A673 (cell line): ENCODE results near the gene TTC28. TPM values are rescaled to one million over a fixed set of nuclear protein-coding genes. Genes with fewer than 3 reads are reported as not detected.

ENCODE experiments used
- BruUV-seq: library from RNA; stranded (reverse); fragments of 400-500 nt; replicated peaks from 2 replicates; lab custom pipeline; 2021; lab: Mats Ljungman, UMichigan
- CTCF ChIA-PET: fragments of 300-600 bp; sonication (Branson Sonifier 250); formaldehyde crosslinking; loops from one replicate; lab custom pipeline; 2022; ENCODE audit warnings: antibody characterized with exemption; lab: Charles Lee
- POLR2A ChIA-PET: fragments of 300-600 bp; sonication (Branson Sonifier 250); formaldehyde crosslinking; loops from one replicate; lab custom pipeline; 2022; ENCODE audit warnings: antibody characterized with exemption; ENCODE audit not compliant: low non-redundant PET; lab: Charles Lee
- DNase-seq: peaks from one replicate; pipeline ENCODE4 v3.0.0-alpha.2; 2015; ENCODE audit warnings: low spot score
- H3K27ac ChIP-seq: fragments of 200-600 bp; sonication (generic); 2 replicates; pipeline ENCODE4 v1.5.1; 2016; ENCODE audit warnings: mixed run types, low read depth, mild to moderate bottlenecking, mixed read lengths, antibody characterized with exemption, low read length; ENCODE audit not compliant: poor library complexity, severe bottlenecking
- H3K27me3 ChIP-seq: fragments of 200-600 bp; sonication (generic); replicated peaks from 2 replicates; pipeline ENCODE4 v1.6.1; 2017; ENCODE audit warnings: mixed run types, low read depth, mild to moderate bottlenecking, mixed read lengths, antibody characterized with exemption, low read length; ENCODE audit not compliant: insufficient read depth, poor library complexity
- H3K36me3 ChIP-seq: fragments of 200-600 bp; sonication (generic); 2 replicates; pipeline ENCODE4 v1.6.1; 2016; ENCODE audit warnings: mixed run types, mild to moderate bottlenecking, mixed read lengths, antibody characterized with exemption, low read length; ENCODE audit not compliant: insufficient read depth, poor library complexity, severe bottlenecking
- H3K4me1 ChIP-seq: fragments of 200-600 bp; sonication (generic); 2 replicates; pipeline ENCODE4 v1.6.1; 2017; ENCODE audit warnings: mixed run types, mild to moderate bottlenecking, mixed read lengths, antibody characterized with exemption, low read length; ENCODE audit not compliant: insufficient read depth, poor library complexity, severe bottlenecking
- H3K4me3 ChIP-seq: fragments of 200-600 bp; sonication (generic); 2 replicates; pipeline ENCODE4 v1.5.1; 2016; ENCODE audit warnings: low read depth, mixed run types, mild to moderate bottlenecking, mixed read lengths, low read length; ENCODE audit not compliant: poor library complexity, severe bottlenecking
- H3K9me3 ChIP-seq: fragments of 200-600 bp; sonication (generic); 2 replicates; pipeline ENCODE4 v1.6.1; 2016; ENCODE audit warnings: mixed run types, low read depth, mild to moderate bottlenecking, mixed read lengths, antibody characterized with exemption, low read length; ENCODE audit not compliant: poor library complexity, severe bottlenecking
- EZH2 ChIP-seq: fragments of 200-600 bp; sonication (generic); IDR thresholded peaks from 2 replicates; pipeline ENCODE4 v1.6.1; 2017; ENCODE audit warnings: borderline replicate concordance, low read depth, mild to moderate bottlenecking, mixed read lengths, antibody characterized with exemption, low read length; ENCODE audit not compliant: poor library complexity, severe bottlenecking
- intact Hi-C: fragments of 100-400 bp; cut with micrococcal nuclease; formaldehyde crosslinking; loops from one replicate; pipeline ENCODE4 v1.10.0; 2022; ENCODE audit not compliant: unreplicated experiment
- total RNA-seq: library from RNA; stranded (reverse); gene quantifications from 2 replicates; pipeline ENCODE4 v1.2.3, GENCODE V29; 2021
- TF ChIP-seq, protein P1 (sequence below): fragments of 300-800, 200-600 bp; sonication (generic); conservative IDR thresholded peaks from 2 replicates; pipeline ENCODE4 v1.5.1; 2017; ENCODE audit warnings: low read depth, mild to moderate bottlenecking, antibody characterized with exemption, low read length, moderate library complexity, mixed read lengths

The TTC28 gene
- total RNA-seq, 1 experiment from 2014 or later = 48.7 TPM

DNA sequence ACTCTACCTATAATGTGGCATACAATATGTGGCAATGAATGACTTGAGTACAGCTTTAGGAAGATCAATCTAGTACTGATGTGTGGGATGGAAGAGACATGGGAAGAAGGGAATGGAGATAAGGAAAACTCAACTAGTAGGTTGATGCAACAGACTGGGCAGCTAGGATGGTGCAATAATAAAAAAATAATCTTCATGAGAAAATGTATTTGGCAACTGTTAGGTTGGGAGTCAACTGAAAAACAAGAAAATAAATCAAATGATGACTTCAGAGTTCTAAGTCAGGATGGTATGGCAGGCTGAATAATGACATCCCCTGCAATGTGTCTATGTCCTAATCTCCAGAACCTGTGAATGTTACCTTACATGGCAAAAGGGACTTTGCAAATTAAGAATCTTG lies 523.8 kb downstream of the TTC28 start:
- Histone ChIP-seq H3K4me3 (no peak overlapping the region), H3K27me3 (no peaks in the 10 kb centered on the region), H3K36me3 (no peaks in the 10 kb centered on the region), H3K27ac (no peak overlapping the region), H3K4me1 (no peaks in the 10 kb centered on the region), H3K9me3 (peaks cover 10% of the 10 kb centered on the region)
- BruUV-seq = no TSS peak
- DNase-seq = no peak
- CTCF ChIA-PET = no interaction called here
- intact Hi-C loops = no loop called here
- TF ChIP-seq EZH2 = no peak
- TF ChIP-seq, protein P1, sequence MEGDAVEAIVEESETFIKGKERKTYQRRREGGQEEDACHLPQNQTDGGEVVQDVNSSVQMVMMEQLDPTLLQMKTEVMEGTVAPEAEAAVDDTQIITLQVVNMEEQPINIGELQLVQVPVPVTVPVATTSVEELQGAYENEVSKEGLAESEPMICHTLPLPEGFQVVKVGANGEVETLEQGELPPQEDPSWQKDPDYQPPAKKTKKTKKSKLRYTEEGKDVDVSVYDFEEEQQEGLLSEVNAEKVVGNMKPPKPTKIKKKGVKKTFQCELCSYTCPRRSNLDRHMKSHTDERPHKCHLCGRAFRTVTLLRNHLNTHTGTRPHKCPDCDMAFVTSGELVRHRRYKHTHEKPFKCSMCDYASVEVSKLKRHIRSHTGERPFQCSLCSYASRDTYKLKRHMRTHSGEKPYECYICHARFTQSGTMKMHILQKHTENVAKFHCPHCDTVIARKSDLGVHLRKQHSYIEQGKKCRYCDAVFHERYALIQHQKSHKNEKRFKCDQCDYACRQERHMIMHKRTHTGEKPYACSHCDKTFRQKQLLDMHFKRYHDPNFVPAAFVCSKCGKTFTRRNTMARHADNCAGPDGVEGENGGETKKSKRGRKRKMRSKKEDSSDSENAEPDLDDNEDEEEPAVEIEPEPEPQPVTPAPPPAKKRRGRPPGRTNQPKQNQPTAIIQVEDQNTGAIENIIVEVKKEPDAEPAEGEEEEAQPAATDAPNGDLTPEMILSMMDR = no peak
- POLR2A ChIA-PET = no interaction called here

DNA sequence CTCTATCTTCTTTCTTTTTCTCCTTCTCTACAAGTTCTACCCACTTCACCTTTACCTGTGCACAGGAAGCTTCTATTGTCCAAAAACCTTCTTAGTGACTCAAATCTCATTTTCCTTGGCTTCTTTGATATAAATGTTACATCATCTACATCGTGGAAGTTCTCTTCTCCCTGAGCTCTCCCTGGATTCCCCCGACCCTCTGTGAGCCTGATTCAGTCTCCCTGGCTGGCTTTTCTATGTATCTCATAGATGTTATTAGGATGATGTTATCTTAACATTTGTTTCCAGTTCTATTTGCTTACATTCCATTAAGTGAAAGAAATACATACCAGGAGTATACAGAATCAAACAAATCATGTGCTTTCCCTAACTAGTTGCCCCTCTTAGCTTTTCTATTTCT lies 524.8 kb downstream of the TTC28 start:
- CTCF ChIA-PET = no interaction called here
- no peak for DNase-seq
- no peaks in the 10 kb centered on the region for H3K4me1 ChIP-seq
- intact Hi-C loops = no loop called here
- no TSS peak for BruUV-seq
- H3K27me3 ChIP-seq = no peaks in the 10 kb centered on the region
- POLR2A ChIA-PET = no interaction called here
- H3K9me3 ChIP-seq = peaks cover 10% of the 10 kb centered on the region
- no peaks in the 10 kb centered on the region for H3K36me3 ChIP-seq
- no peak overlapping the region for H3K27ac ChIP-seq
- H3K4me3 ChIP-seq = no peak overlapping the region
- TF ChIP-seq, protein P1 = no peak
- no peak for TF ChIP-seq EZH2

DNA sequence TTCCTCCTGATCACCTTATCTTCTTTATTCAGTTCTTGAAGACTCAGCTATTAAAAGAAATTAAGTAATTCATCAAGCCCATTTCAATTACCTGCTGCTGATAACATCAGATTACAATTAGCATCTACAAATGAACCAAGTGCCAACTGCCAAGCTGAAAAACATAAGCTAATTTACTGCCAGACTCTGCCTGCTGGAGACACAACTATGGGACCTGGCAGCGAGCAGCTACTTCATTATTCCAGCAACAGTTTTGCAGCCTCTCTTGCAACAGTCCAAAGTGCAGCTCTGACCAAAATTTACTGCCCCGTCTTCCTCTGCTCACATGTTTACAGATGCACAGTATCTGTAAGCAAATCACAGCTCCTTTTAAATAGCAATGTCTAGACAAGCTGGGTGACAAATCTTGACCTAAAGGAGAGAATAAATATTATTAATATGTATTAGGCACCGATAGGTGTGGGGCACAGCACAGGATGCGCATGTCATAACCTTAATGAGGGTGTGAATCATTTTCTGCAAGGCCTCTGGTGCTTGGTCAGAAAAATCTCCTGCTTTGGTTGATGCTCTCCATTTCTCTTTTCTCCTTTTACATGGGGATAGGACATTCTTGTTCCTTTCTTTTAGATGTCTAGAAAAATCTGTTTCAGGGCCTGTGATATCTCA lies 528.4 kb downstream of the TTC28 start:
- CTCF ChIA-PET = no interaction called here
- H3K4me3 ChIP-seq = no peak overlapping the region
- DNase-seq = no peak
- intact Hi-C loops = no loop called here
- no peaks in the 10 kb centered on the region for H3K27me3 ChIP-seq
- no peaks in the 10 kb centered on the region for H3K36me3 ChIP-seq
- no peaks in the 10 kb centered on the region for H3K9me3 ChIP-seq
- H3K27ac ChIP-seq = no peak overlapping the region
- BruUV-seq = no TSS peak
- TF ChIP-seq EZH2 = no peak
- TF ChIP-seq, protein P1 = no peak
- peaks cover 10% of the 10 kb centered on the region for H3K4me1 ChIP-seq
- POLR2A ChIA-PET = no interaction called here
